ENCODE data around the gene TEX12.

DNA sequence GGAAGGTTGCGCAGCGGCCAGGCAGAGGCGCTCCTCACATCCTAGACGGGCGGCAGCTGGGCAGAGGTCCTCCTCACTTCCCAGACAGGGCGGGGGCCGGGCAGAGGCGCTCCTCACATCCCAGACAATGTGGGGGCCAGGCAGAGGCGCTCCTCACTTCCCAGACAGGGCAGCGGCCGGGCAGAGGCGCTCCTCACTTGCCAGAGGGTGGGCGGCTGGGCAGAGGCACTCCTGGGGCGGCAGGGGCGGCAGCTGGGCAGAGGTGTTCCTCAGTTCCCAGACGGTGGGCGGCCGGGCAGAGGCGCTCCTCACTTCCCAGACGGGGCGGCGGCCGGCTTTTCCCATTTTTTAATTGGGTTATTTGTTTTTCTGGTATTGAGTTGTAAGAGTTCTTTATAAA is 38.9 kb downstream of the TEX12 start:
- TF ChIP-seq POLR2A (IDR thresholded peaks at IDR 0.05): no peak
- TF ChIP-seq CTCF (IDR thresholded peaks at IDR 0.05): no peak
- no peak for TF ChIP-seq POLR2AphosphoS5 (IDR thresholded peaks at IDR 0.05; ENCODE audit: insufficient read depth in 1 of 2, low read depth in 1 of 2)

Measured in vagina (tissue), 2 donors.